Measurements from ENCODE around the gene PRTFDC1. TPM values are rescaled to one million over a fixed set of nuclear protein-coding genes. Genes with fewer than 3 reads are reported as not detected.

PRTFDC1 gene
- total RNA-seq, 4 donors from 2014 or later, result 0.15 to 2.2 (median 1.8) TPM

- Histone ChIP-seq H3K36me3 (no peaks in the 10 kb centered on the region), H3K27ac (no peak overlapping the region), H3K4me1 (peaks cover 0 to 18% (median 0%) of the 10 kb centered on the region in 3 donors), H3K4me3 (no peak overlapping the region), H3K27me3 (no peaks in the 10 kb centered on the region), H3K9me3 (no peaks in the 10 kb centered on the region)
- TF ChIP-seq CTCF (IDR thresholded peaks at IDR 0.05) (peak in 3 of 6 experiments; percentile 11 to 43 (median 14)), POLR2A (IDR thresholded peaks at IDR 0.05) (no peak)
- WGBS, 2 donors, result 54 to 67% methylated on average over 9 to 11 of the region's 11 CpGs
- DNase-seq, result no peak
- intact Hi-C loops (cut with DNase I), result no loop called here
These were observed 7.7 kb downstream of the PRTFDC1 start for GRCh38 chr10:24944512-24945255.

- 100% methylated on average over 2 of the region's 2 CpGs for WGBS, 2 donors
- no peak overlapping the region for H3K27ac ChIP-seq
- no peak for TF ChIP-seq CTCF (IDR thresholded peaks at IDR 0.05)
- no peak for TF ChIP-seq POLR2A (IDR thresholded peaks at IDR 0.05)
These were observed 13.9 kb downstream of the PRTFDC1 start for GRCh38 chr10:24938525-24938924.

DNA sequence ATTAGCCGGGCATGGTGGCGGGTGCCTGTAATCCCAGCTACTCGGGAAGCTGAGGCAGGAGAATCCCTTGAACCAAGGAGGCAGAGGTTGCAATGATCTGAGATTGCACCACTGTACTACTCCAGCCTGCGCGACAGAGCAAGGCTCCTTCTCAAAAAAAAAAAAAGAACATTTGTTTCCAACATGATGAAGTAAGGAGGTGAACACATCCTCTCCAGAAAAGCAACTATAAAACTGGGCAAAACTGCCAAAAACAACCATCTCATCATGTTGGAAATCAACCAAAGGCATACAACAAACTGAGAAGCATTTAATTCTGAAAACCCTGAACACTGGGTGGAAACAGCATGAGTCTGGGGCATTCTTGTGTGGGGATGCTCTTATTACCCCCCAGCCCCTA is 14.3 kb downstream of the PRTFDC1 start:
- Histone ChIP-seq H3K4me1 (no peaks in the 10 kb centered on the region), H3K27me3 (no peaks in the 10 kb centered on the region), H3K9me3 (no peaks in the 10 kb centered on the region), H3K4me3 (no peak overlapping the region), H3K36me3 (no peaks in the 10 kb centered on the region), H3K27ac (no peak overlapping the region)
- TF ChIP-seq CTCF (IDR thresholded peaks at IDR 0.05), result no peak
- TF ChIP-seq POLR2A (IDR thresholded peaks at IDR 0.05), result no peak
- 98 to 100% methylated on average over 3 to 5 of the region's 5 CpGs for WGBS, 2 donors
- intact Hi-C loops (cut with DNase I), result no loop called here
- no peak for DNase-seq

More at GRCh38 chr10:24938525-24938924, 13.9 kb downstream of the PRTFDC1 start:
- H3K4me1 ChIP-seq, result no peaks in the 10 kb centered on the region
- no peaks in the 10 kb centered on the region for H3K9me3 ChIP-seq
- no peak for DNase-seq
- H3K36me3 ChIP-seq, result no peaks in the 10 kb centered on the region
- no peak overlapping the region for H3K4me3 ChIP-seq
- no peaks in the 10 kb centered on the region for H3K27me3 ChIP-seq
- intact Hi-C loops (cut with DNase I), result no loop called here

GRCh38 chr10:24935504-24936292 is 16.7 kb downstream of the PRTFDC1 start:
- DNase-seq, result no peak
- WGBS, 2 donors, result 73 to 82% methylated on average over 8 of the region's 8 CpGs

More at GRCh38 chr10:24935504-24936292, 16.7 kb downstream of the PRTFDC1 start:
- Histone ChIP-seq H3K27ac (no peak overlapping the region), H3K4me1 (no peaks in the 10 kb centered on the region), H3K27me3 (no peaks in the 10 kb centered on the region), H3K9me3 (no peaks in the 10 kb centered on the region), H3K36me3 (no peaks in the 10 kb centered on the region), H3K4me3 (no peak overlapping the region)
- TF ChIP-seq CTCF (IDR thresholded peaks at IDR 0.05) (no peak), POLR2A (IDR thresholded peaks at IDR 0.05) (no peak)
- intact Hi-C loops (cut with DNase I), result no loop called here

Measured in esophagus squamous epithelium (tissue), 5 donors.